ENCODE results near the gene MIPEP.
"Not testable (repeated sequence)": the region's sequence is repeated elsewhere in the genome, so short reads cannot be mapped to it uniquely, and the experiment has no call there.

The MIPEP gene

DNA sequence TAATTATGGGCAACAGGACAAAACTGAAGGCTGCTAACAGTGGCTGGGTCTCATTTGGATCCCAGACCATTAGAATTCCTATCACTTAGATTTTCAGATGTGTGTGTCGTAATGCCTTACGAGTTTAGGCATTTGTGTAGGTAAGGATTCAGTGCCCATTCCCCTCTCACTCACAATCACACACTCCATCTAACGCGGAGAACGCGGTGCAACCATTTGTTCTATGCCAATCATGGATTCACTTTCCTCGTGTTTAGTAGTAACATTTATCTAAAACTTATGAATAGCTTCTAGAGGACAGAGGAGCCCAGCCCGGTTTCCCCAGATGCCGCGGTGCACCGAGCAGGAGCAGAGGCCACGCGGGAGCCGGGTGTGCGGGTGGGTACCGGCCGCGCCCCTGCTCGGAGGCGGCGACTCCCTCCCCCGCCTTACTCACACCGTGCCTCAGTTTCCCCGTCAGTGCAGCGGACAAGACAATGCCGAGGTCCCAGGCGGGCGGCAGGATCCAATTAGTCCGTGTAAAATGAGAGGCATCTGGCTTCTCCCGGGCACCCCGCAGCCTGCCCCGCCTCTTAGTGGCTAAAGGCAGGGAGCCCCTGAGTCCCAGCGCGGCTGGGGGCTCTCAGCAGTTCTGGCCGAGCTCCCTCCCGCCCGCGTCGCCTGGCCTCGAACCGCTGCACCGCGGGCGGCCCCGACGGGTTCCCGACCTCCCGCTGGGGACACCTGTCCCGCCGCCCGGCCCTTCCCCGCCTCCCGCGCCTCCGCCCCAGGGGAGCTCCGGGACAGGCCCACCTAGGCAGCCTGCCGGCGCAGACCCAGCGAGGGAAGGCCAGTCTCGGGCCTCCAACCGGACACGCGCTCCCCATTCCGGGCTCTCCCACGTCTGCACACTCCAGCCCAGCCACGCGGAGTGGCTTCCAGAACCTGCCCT lies 14.0 kb upstream of the MIPEP start:
- TF ChIP-seq, protein P1, sequence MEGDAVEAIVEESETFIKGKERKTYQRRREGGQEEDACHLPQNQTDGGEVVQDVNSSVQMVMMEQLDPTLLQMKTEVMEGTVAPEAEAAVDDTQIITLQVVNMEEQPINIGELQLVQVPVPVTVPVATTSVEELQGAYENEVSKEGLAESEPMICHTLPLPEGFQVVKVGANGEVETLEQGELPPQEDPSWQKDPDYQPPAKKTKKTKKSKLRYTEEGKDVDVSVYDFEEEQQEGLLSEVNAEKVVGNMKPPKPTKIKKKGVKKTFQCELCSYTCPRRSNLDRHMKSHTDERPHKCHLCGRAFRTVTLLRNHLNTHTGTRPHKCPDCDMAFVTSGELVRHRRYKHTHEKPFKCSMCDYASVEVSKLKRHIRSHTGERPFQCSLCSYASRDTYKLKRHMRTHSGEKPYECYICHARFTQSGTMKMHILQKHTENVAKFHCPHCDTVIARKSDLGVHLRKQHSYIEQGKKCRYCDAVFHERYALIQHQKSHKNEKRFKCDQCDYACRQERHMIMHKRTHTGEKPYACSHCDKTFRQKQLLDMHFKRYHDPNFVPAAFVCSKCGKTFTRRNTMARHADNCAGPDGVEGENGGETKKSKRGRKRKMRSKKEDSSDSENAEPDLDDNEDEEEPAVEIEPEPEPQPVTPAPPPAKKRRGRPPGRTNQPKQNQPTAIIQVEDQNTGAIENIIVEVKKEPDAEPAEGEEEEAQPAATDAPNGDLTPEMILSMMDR (IDR thresholded peaks at IDR 0.05): no peak
- Histone ChIP-seq H3K4me3 (peak overlapping the region; percentile 61), H3K27ac (no peak overlapping the region)
- DNase-seq (ENCODE audit: low spot score): no peak

GRCh38 chr13:23901365-23901764 lies 12.2 kb upstream of the MIPEP start:
- TF ChIP-seq, protein P1 (IDR thresholded peaks at IDR 0.05): no peak
- Histone ChIP-seq H3K27ac (no peak overlapping the region), H3K4me3 (no peak overlapping the region)
- DNase-seq (ENCODE audit: low spot score): no peak

DNA sequence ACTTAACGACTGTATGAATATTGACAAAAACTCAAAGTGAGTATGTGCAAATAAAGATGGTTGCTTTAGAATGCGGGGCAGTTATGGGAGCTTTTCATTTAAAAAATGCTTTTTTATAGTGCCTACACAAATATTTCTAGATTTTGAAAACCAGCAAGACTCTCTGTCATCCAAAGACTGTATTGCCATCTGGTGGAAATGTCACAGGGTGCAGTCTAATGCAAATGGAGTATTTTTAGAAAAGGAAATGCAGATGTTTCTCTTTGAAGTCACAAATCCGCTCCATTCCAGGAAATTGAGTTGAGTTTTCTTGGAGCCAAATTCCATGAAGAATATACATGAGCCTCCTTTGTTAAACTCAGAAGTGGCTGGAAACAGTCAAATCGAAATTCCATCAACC lies 10.4 kb upstream of the MIPEP start:
- no peak for DNase-seq (ENCODE audit: low spot score)
- TF ChIP-seq, protein P1 (IDR thresholded peaks at IDR 0.05): peak; percentile 19
- Histone ChIP-seq H3K4me3 (no peak overlapping the region), H3K27ac (no peak overlapping the region)

GRCh38 chr13:23898101-23898500 lies 8.9 kb upstream of the MIPEP start:
- no peak for DNase-seq (ENCODE audit: low spot score)
- TF ChIP-seq, protein P1 (IDR thresholded peaks at IDR 0.05): no peak
- no peak overlapping the region for H3K4me3 ChIP-seq
- no peak overlapping the region for H3K27ac ChIP-seq

GRCh38 chr13:23897452-23897919 lies 8.3 kb upstream of the MIPEP start, which contains the start of gene C1QTNF9B:
Gene C1QTNF9B (minus strand): TSS chr13:23897502.
- not testable (repeated sequence) for H3K27ac ChIP-seq; DNase-seq (ENCODE audit: low spot score); H3K4me3 ChIP-seq

DNA sequence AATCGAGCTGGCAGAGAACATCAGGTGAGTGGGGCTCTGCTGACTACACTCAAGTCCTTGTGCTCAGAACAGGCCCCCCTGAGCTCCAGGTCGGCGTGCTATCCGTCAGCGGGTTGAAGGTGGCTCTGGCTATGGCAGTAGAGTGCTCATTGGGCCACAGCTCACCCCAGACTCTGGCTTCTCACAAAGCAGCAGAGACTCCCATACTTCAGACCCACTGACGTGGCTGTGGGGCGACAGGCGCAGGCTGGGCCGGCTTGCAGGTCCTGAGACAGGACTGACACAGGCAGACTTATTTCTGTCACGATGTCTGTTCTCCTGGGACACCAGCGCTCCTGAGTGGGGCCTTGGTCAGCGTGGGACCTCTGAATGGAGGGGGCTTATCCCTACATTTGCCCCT lies 5.5 kb upstream of the MIPEP start:
- not testable (repeated sequence) for H3K4me3 ChIP-seq

GRCh38 chr13:23893791-23894190 lies 4.6 kb upstream of the MIPEP start:
- not testable (repeated sequence) for DNase-seq (ENCODE audit: low spot score); H3K4me3 ChIP-seq; H3K27ac ChIP-seq

More for the DNA sequence above, 5.5 kb upstream of the MIPEP start:
- H3K27ac ChIP-seq; DNase-seq (ENCODE audit: low spot score): not testable (repeated sequence)

DNA sequence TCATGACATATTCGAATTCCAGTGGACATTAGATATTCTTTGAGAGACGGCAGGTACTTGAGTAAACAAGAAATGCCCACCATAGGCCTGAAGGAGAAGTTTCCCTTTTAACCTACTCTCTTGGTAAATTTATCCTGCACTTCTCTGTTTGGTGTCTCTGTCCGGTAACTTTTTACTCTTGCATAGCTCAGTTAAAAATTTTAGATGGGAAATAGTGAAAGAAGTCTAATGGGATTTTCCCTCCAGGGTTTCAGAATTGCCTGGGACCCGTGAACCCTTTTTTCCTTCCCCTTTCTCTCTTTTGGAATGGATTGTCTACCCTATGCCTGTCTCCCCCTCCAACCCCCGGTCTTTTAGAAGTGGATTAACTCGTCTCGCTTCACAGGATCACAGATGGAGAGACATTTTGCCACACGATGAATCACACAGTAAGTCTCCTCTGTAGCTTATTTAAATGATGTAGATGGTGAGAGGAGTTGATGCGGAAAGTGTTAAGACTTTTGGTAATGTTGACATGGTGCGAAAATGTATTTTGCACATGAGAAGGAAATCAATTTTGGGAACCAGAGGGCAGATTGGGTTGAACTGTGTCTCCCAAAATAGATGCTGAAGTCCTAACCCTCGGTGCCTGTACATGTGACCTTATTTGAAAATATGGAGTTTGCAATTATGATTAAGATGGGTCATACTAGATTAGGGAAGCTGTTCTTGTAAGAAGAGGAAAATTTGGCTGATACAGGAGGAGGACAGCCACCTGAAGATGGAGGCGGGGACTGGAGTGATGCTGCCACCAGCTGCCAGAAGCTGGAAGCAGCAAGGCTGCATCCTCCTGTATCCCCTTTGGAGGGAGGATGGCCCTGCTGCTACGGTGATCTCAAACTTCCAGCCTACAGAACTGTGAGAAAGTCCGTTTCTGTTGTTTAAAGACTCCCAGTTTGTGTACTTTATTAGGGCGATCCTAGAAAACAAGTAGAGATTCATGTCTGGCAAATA lies 711 bp upstream of the MIPEP start:
- Histone ChIP-seq H3K27ac (peak overlapping the region; percentile 78 to 87), H3K4me3 (peak overlapping the region; percentile 88)
- TF ChIP-seq, protein P1 (IDR thresholded peaks at IDR 0.05): no peak
- DNase-seq (ENCODE audit: low spot score): no peak

GRCh38 chr13:23884361-23884760 lies 4.8 kb downstream of the MIPEP start:
- not testable (repeated sequence) for DNase-seq (ENCODE audit: low spot score); H3K27ac ChIP-seq; H3K4me3 ChIP-seq
